ELF-1 (cell line): ENCODE results near the gene JAKMIP1.
A peak's percentile ranks its signal among the peaks of the same experiment; 100 is the strongest.
"Not testable (repeated sequence)": the region's sequence is repeated elsewhere in the genome, so short reads cannot be mapped to it uniquely, and the experiment has no call there.

Experiments used
- DNase-seq: peaks from one replicate; pipeline ENCODE4 v3.0.0-alpha.2; 2016; ENCODE audit warnings: low read depth, low spot score

JAKMIP1 gene

GRCh38 chr4:6017030-6017429, 183.3 kb downstream of the JAKMIP1 start:
- DNase-seq = peak; percentile 56

DNA sequence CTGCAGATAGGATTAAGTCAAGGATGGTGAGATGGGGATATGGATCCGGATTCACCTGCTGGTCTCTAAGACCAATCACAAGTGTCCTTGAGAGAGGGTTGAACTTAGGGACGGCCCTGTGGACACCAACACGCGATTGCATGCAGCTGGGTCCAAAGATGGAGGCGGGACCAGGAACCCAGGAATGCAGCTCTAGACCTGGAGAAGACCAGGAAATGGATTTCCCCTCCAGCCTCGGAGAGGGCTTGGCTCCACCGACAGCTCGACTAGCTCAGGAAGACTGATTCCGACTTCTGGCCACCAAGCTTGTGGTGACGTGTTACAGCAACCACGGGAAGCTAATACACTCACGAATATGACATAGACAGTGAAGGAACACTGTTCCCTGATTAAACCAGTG, 186.8 kb downstream of the JAKMIP1 start:
- no peak for DNase-seq

- DNase-seq = no peak
Measured at GRCh38 chr4:6012200-6012599, 188.1 kb downstream of the JAKMIP1 start.

DNA sequence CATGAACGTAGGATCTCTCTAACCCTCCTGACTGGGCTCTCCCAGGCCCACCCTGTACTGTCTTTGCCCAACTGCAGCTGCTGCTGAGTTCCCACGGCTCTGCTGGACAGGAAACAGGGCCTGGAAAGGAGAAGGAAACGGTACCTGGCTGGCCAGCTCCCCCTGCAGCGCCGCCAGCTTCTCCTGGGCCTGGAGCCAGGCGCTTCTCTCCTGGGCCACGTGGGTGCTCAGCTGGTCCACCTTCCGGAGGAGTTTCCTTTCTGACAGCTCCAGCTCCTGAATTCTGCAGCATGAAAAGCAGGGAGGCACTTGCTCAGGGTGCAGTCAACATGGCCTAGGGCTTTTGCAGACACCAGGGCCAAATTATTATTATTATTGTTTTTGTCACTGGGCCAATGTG, 188.7 kb downstream of the JAKMIP1 start:
- DNase-seq = peak; percentile 26

- DNase-seq = no peak
Measured at GRCh38 chr4:6011271-6011671, 189.1 kb downstream of the JAKMIP1 start.

DNA sequence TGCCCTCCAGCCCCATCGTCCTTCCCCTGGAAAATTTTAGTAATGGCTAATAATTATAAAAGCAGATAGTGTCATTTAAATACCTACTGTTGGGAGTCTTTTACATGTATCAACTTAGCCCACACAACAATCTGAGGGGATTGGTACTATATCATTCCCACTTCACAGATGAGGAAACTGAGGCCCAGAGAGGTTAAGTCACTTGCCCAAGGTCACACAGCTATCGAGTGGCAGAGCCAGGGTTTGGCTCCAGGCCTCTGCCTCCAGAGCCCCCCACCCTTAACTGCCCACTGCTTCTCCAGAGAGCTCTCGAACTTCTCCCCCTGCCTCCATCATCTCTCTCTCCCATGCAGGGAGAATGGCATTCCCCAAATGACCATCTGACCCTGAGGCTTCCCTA, 189.6 kb downstream of the JAKMIP1 start:
- DNase-seq = no peak

DNA sequence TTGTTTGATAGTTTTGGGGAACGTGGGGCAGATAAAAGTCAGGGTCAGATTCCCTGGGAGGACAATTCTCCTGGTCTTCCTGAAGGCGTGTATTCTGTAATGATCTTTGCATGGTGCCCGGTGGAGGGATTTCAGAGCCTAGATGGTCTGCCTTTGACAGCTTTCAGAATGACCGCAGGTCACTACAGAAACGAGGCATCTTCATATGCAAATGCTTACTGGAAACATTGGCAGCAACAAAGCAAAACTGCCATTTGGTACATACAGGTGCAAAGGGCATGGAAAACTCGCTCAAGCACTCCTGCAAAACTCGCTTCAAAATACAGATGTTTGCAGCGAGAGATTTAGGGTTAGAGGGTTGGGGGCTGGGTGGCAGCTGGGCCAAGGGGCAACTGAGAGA, 190.9 kb downstream of the JAKMIP1 start:
- no peak for DNase-seq

DNA sequence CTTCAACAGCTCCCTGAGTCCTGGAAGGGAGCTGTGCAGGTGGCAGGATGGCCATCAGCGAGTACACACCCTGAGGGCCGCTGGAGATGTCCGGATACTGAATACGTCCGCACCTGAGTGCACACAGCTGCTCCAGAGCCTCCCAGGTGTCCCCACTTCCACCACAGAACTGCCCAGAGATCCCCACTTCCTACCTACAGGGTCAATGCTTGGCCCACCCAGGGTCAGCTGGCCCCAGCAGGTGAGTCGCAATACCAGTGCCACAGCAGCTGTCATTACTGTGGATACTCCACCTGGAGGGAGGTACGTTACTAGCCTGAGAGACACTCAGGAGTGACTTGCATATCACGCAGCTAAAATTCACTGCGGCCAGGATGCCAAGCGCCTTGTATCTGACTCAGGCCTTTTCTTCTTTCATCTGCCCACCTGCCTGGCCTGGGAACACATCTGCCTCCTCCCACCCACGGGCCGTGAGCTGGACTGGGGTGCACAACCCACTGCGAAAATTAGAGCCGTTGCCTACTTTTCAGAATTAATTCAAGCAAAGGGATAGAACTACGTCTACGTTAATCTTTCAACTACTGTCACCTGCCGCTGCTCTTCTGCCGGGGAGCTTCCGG, 191.5 kb downstream of the JAKMIP1 start:
- no peak for DNase-seq

DNA sequence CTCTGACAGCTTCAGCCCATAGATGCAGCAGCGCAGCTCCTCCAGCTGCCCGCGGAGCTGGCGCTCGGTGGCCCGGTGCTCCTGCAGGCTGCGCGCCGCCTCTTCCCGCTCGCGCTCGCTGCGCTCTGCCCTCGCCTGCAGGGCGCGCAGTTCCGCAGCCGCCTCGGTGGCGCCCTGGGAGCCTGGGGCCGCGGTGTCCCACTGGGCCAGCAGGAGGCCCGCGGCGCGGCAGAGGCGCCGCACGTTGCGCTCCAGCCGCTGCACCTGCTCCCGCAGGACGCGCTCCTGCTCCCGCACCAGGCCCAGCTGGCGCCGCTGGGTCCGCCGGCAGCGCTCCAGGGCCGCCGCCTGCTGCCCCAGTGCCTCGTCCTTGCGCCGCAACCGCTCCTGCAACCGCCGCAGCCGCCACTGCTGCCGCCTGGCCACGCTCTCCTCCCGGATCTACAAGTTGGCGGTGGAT, 192.2 kb downstream of the JAKMIP1 start:
- DNase-seq = peak; percentile 82

DNA sequence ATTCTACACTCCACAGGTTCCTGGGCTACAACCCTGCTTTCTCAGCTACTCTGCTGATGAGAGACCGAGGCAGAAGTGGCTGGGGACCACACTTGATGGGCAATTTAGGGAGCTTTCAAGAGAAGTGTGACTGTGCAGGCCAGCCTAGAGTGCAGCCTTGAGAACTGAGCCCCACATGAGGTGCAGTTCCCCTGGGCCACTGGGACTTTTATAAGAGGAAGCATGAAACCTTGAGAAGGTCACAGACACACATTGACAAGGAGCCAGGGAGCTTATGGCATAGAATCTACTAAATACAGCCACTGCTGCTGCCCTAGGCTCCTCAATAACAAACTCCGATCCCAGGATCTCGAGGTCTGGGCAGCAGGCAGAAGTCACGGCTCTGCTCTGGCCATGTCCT, 195.2 kb downstream of the JAKMIP1 start:
- DNase-seq = no peak

- not testable (repeated sequence) for DNase-seq
Measured at GRCh38 chr4:6003485-6003884, 196.9 kb downstream of the JAKMIP1 start.

DNA sequence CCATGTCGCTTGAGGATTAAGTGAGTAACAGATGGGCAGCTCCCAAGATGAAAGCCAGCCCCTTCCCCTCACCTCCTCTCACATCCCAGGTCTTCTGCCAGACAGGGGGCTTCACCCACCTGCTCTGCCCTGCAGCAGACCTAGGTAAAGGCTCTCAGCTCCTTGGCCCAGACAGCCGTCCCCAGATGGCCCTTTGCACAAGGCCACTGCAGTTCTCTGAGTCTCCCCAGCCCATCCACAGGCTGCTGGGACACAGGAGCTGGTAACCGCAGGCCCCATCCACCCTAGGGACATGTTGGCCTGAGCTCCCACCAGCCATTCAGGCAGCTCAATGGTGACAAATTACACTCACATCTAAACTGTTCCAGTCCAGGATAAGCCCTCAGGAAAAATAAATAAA, 197.4 kb downstream of the JAKMIP1 start:
- DNase-seq = no peak

GRCh38 chr4:6002492-6002833, 197.9 kb downstream of the JAKMIP1 start:
- DNase-seq = no peak

GRCh38 chr4:6001680-6002491, 198.5 kb downstream of the JAKMIP1 start:
- no peak for DNase-seq

DNA sequence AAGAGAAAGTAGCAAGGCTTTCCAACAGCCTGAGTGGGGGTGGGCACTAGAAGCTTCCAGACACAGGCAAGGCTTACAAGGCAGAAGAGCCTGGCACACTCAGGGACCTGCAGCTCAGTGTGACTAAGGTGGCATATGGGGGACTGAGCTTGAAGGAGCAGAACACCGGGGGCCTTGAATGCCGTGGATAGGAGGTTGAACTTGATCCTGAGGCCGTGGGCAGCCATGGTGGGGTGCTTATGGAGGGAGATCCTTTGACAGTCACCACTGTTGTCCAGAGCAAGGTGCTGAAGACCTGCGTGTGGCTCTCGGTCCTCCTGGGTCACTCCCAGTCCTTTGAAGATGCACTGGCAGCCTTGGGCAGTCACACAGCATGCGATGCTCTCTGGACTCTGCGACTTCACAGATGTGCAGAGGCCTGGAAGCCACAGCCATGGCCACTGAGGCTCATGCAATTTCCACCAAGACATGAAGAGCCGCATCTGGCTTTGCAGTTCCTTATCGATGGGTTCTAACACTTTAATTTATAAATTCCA, 200.5 kb downstream of the JAKMIP1 start:
- no peak for DNase-seq

- no peak for DNase-seq
Measured at GRCh38 chr4:5999356-5999755, 201.0 kb downstream of the JAKMIP1 start.

GRCh38 chr4:5998333-5998936, 201.9 kb downstream of the JAKMIP1 start:
- peak; percentile 82 for DNase-seq

DNA sequence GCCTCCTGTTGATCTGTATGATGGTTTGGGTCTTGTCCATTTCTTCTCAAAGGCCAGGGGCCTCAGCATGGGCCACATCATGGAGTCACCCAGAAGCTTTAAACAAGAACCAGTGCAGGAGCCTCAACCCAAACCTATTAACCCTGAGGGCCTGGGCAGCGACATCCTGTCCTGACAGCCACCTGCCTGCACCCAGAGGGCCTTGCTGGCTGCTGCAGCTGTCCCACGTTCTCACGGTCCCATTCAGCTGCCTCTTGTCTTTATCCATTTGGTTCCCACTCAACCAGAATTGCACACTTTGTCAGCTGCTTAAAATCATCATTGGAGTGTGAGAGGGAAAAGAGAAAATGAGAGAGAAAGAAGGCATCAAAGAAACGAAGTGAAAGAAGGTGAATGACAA, 203.7 kb downstream of the JAKMIP1 start:
- DNase-seq = no peak

DNA sequence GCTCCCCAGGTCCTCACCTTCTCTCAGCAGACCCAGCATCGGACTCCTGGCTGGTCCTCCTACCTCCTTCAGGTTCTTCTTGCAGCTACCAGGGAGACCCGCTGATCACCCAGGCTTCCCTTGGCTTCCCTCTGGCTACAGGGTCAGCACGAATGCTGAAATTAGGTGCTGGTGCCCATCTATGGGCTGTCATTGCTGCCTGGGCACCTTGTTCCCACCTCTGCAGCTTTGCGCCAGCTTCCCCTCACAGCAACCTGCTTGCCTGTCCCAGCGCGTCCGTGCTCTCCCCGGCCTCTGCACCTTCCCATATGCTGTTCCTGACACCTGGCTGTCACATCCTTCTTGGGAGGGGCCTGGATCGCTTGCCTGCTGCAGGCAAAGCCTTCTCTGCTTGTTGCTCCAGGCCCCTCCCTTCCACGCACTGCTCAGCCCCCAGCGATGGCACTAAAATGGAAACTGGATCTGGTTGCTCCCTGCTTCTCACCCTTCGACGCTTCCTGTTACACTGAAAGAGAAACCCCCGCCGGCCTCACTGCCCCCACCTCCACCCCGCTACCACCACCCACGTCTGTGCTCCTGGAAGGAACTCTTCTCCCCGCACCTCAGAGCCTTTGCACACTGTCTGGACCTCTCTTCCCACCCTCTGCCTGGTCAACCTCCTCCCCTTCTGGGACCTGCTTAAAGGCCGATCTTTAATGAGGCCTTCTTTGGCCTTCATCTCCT, 204.3 kb downstream of the JAKMIP1 start:
- no peak for DNase-seq

GRCh38 chr4:5993876-5994811, 206.2 kb downstream of the JAKMIP1 start:
- DNase-seq = no peak

- DNase-seq = not testable (repeated sequence)
Measured at GRCh38 chr4:5993346-5993745, 207.0 kb downstream of the JAKMIP1 start.
